ENCODE data around the gene TTLL11.

DNA sequence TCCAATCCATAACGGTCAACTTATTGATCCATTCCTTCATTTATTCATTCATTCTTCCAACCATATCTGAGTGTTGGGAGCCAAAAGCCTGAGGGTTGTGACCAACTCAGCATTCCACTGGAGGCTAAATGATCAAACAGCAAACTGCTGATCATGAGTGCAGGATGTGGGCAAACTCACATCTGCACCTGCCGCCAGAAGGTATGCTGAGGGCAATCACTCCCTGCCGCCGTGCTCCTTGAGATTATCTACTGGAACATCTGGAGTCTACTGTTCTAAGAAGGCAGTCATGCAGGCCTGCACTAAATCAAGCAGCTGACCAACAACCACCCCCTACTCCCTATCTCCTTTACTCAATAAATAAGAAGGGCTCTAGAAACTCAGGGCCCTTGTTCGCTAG, 184.0 kb downstream of the TTLL11 start:
- TF ChIP-seq, protein P1, sequence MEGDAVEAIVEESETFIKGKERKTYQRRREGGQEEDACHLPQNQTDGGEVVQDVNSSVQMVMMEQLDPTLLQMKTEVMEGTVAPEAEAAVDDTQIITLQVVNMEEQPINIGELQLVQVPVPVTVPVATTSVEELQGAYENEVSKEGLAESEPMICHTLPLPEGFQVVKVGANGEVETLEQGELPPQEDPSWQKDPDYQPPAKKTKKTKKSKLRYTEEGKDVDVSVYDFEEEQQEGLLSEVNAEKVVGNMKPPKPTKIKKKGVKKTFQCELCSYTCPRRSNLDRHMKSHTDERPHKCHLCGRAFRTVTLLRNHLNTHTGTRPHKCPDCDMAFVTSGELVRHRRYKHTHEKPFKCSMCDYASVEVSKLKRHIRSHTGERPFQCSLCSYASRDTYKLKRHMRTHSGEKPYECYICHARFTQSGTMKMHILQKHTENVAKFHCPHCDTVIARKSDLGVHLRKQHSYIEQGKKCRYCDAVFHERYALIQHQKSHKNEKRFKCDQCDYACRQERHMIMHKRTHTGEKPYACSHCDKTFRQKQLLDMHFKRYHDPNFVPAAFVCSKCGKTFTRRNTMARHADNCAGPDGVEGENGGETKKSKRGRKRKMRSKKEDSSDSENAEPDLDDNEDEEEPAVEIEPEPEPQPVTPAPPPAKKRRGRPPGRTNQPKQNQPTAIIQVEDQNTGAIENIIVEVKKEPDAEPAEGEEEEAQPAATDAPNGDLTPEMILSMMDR (conservative IDR thresholded peaks at IDR 0.05), result no peak
- TF ChIP-seq ZFX (IDR thresholded peaks at IDR 0.05), result no peak

Data from C4-2B (cell line).